Measurements from ENCODE around the gene LSS. TPM values are rescaled to one million over a fixed set of nuclear protein-coding genes. Genes with fewer than 3 reads are reported as not detected.
"Not testable (repeated sequence)": the region's sequence is repeated elsewhere in the genome, so short reads cannot be mapped to it uniquely, and the experiment has no call there.

LSS gene
- total RNA-seq, 2 donors from 2014 or later, result 78.2 to 142 TPM

GRCh38 chr21:46180778-46181391, 47.7 kb downstream of the LSS start:
- Histone ChIP-seq H3K9ac (ENCODE audit: low read depth in 2 of 2, low read length in 2 of 2) (no peak overlapping the region), H3K36me3 (no peaks in the 10 kb centered on the region), H3K27me3 (no peaks in the 10 kb centered on the region), H3K9me3 (no peaks in the 10 kb centered on the region), H3K27ac (no peak overlapping the region), H3K4me1 (no peaks in the 10 kb centered on the region), H3K4me3 (no peak overlapping the region)
- intact Hi-C loops (cut with DNase I), result loop anchor here (5.0 kb wide), 1 partner anchor 51 kb away; no protein-coding TSS in a partner anchor
- TF ChIP-seq, protein P1, sequence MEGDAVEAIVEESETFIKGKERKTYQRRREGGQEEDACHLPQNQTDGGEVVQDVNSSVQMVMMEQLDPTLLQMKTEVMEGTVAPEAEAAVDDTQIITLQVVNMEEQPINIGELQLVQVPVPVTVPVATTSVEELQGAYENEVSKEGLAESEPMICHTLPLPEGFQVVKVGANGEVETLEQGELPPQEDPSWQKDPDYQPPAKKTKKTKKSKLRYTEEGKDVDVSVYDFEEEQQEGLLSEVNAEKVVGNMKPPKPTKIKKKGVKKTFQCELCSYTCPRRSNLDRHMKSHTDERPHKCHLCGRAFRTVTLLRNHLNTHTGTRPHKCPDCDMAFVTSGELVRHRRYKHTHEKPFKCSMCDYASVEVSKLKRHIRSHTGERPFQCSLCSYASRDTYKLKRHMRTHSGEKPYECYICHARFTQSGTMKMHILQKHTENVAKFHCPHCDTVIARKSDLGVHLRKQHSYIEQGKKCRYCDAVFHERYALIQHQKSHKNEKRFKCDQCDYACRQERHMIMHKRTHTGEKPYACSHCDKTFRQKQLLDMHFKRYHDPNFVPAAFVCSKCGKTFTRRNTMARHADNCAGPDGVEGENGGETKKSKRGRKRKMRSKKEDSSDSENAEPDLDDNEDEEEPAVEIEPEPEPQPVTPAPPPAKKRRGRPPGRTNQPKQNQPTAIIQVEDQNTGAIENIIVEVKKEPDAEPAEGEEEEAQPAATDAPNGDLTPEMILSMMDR (IDR thresholded peaks at IDR 0.05), result no peak
- DNase-seq, result no peak

DNA sequence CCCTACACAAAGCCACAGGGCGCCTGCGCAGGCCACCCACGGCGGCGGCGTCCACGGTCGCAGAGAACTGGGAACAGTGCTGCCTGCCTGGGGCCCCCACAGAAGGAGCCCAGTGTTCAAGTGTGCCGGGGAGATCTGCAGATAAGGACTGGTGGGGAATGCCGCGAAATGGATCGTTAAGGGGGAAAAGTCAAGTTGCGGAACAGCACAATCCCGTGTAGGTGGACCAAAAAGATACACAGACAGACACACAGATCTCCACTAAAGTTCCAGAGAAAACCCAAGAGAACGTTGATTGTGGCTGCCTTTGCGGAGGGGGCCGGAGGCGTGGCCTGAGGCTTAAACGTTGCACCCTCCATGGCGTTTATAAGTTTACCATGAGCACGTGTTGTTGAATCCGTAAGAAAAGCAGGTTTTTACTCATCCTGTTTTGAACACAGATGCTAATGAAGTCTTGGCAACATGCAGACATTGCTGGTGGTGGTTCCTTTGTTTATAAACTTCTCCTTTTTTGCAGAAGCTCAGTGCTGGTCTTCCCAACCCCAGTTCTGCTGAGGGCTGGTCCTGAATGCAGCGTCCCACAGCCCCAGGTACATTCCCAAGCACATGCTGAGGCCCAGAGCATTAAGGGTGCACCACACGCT, 48.4 kb downstream of the LSS start:
- intact Hi-C loops (cut with DNase I), result loop anchor here (5.0 kb wide), 1 partner anchor 52 kb away; no protein-coding TSS in a partner anchor
- no peak overlapping the region for H3K9ac ChIP-seq (ENCODE audit: low read depth in 2 of 2, low read length in 2 of 2)

GRCh38 chr21:46179708-46180078, 48.9 kb downstream of the LSS start:
- Histone ChIP-seq H3K27me3 (no peaks in the 10 kb centered on the region), H3K4me1 (no peaks in the 10 kb centered on the region), H3K36me3 (no peaks in the 10 kb centered on the region), H3K9ac (ENCODE audit: low read depth in 2 of 2, low read length in 2 of 2) (no peak overlapping the region), H3K4me3 (no peak overlapping the region), H3K9me3 (no peaks in the 10 kb centered on the region), H3K27ac (no peak overlapping the region)
- TF ChIP-seq, protein P1 (IDR thresholded peaks at IDR 0.05), result no peak
- no peak for DNase-seq
- intact Hi-C loops (cut with DNase I), result loop anchor here (5.0 kb wide), 1 partner anchor 53 kb away; no protein-coding TSS in a partner anchor

More for the DNA sequence above, 48.4 kb downstream of the LSS start:
- no peaks in the 10 kb centered on the region for H3K4me1 ChIP-seq
- TF ChIP-seq, protein P1 (IDR thresholded peaks at IDR 0.05), result no peak
- no peaks in the 10 kb centered on the region for H3K36me3 ChIP-seq
- no peak overlapping the region for H3K4me3 ChIP-seq
- H3K9me3 ChIP-seq, result no peaks in the 10 kb centered on the region
- DNase-seq, result peak; percentile 13
- no peaks in the 10 kb centered on the region for H3K27me3 ChIP-seq
- H3K27ac ChIP-seq, result no peak overlapping the region

DNA sequence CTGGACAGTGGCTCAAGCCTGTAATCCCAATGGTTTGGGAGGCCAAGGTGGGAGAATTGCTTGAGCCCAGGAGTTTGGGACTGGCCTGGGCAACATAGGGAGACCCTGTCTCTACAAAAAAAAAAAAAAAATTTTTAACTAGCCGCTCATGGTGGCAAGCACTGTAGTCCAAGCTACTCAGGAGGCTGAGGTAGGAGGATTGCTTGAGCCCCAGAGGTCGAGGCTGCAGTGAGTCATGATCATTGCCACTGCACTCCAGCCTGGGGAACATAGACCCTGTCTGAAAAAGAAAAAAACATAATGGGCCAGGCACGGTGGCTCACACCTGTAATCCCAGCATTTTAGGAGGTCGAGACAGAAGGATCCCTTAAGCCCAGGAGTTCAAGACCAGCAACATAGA, 49.6 kb downstream of the LSS start:
- TF ChIP-seq, protein P1 (IDR thresholded peaks at IDR 0.05), result no peak
- no peaks in the 10 kb centered on the region for H3K27me3 ChIP-seq
- no peaks in the 10 kb centered on the region for H3K9me3 ChIP-seq
- DNase-seq, result no peak
- no peaks in the 10 kb centered on the region for H3K4me1 ChIP-seq
- no peak overlapping the region for H3K9ac ChIP-seq (ENCODE audit: low read depth in 2 of 2, low read length in 2 of 2)
- no peak overlapping the region for H3K27ac ChIP-seq
- intact Hi-C loops (cut with DNase I), result no loop called here
- H3K4me3 ChIP-seq, result no peak overlapping the region
- H3K36me3 ChIP-seq, result no peaks in the 10 kb centered on the region

- not testable (repeated sequence) for H3K4me3 ChIP-seq
Measured at GRCh38 chr21:46176443-46177129, 52.0 kb downstream of the LSS start.

More at GRCh38 chr21:46176443-46177129, 52.0 kb downstream of the LSS start:
- H3K27me3 ChIP-seq; H3K4me1 ChIP-seq; H3K9ac ChIP-seq (ENCODE audit: low read depth in 2 of 2, low read length in 2 of 2); H3K9me3 ChIP-seq; intact Hi-C loops (cut with DNase I); H3K27ac ChIP-seq; DNase-seq; H3K36me3 ChIP-seq: not testable (repeated sequence)

Measured in colonic mucosa (tissue), 4 donors.